GM21526 (cell line): ENCODE results near the gene EXT2.

Experiments used
- ATAC-seq: cut with Tn5 transposase; IDR thresholded peaks from one replicate; pipeline ENCODE4 v1.9.1; 2021; ENCODE audit warnings: moderate library complexity; ENCODE audit not compliant: unreplicated experiment, low FRiP score

EXT2 gene

GRCh38 chr11:44229624-44230023, 134.1 kb downstream of the EXT2 start:
- ATAC-seq, result no peak

GRCh38 chr11:44235765-44236201, 140.3 kb downstream of the EXT2 start:
- no peak for ATAC-seq

- no peak for ATAC-seq
Measured at GRCh38 chr11:44236296-44236695, 140.8 kb downstream of the EXT2 start.

GRCh38 chr11:44237156-44237555, 141.7 kb downstream of the EXT2 start:
- ATAC-seq, result no peak

GRCh38 chr11:44241851-44242250, 146.4 kb downstream of the EXT2 start:
- no peak for ATAC-seq

- no peak for ATAC-seq
Measured at GRCh38 chr11:44243086-44243485, 147.6 kb downstream of the EXT2 start.

- ATAC-seq, result no peak
Measured at GRCh38 chr11:44243595-44244343, 148.3 kb downstream of the EXT2 start.

GRCh38 chr11:44244639-44245310, 149.3 kb downstream of the EXT2 start:
- no peak for ATAC-seq

- no peak for ATAC-seq
Measured at GRCh38 chr11:44246726-44247125, 151.2 kb downstream of the EXT2 start.

- ATAC-seq, result no peak
Measured at GRCh38 chr11:44247508-44247907, 152.0 kb downstream of the EXT2 start.

- no peak for ATAC-seq
Measured at GRCh38 chr11:44248109-44248508, 152.6 kb downstream of the EXT2 start.

GRCh38 chr11:44250421-44250820, 154.9 kb downstream of the EXT2 start:
- ATAC-seq, result no peak

- ATAC-seq, result no peak
Measured at GRCh38 chr11:44252999-44253602, 157.6 kb downstream of the EXT2 start.

- ATAC-seq, result no peak
Measured at GRCh38 chr11:44255406-44256071, 160.1 kb downstream of the EXT2 start.

GRCh38 chr11:44256673-44257291, 161.3 kb downstream of the EXT2 start:
- ATAC-seq, result no peak

GRCh38 chr11:44257338-44258189, 162.1 kb downstream of the EXT2 start:
- ATAC-seq, result no peak

GRCh38 chr11:44258190-44258489, 162.7 kb downstream of the EXT2 start:
- no peak for ATAC-seq

GRCh38 chr11:44258839-44259420, 163.5 kb downstream of the EXT2 start:
- no peak for ATAC-seq

GRCh38 chr11:44260081-44260480, 164.6 kb downstream of the EXT2 start:
- ATAC-seq, result no peak
